HepG2 (cell line): ENCODE measurements around the gene SRC.
A peak's percentile ranks its signal among the peaks of the same experiment; 100 is the strongest.

Experiments used
- DPF2 ChIP-seq: sonication (generic); formaldehyde crosslinking; IDR thresholded peaks from 2 replicates; pipeline ENCODE4 v1.4.0; 2020; ENCODE audit warnings: mild to moderate bottlenecking, low read depth, missing genetic modification reagents, borderline replicate concordance
- ELF1 ChIP-seq: sonication (generic); formaldehyde crosslinking; IDR thresholded peaks from 2 replicates; pipeline ENCODE4 v1.4.0; 2020; ENCODE audit warnings: missing genetic modification reagents
- FOSL1 ChIP-seq: sonication (generic); formaldehyde crosslinking; IDR thresholded peaks from 2 replicates; pipeline ENCODE4 v1.9.0; 2021; ENCODE audit warnings: missing genetic modification reagents, borderline replicate concordance
- FOXA1 ChIP-seq, 2 experiments: fragments of 450-650 bp in 1 of 2; sonication (generic) in 1 of 2; formaldehyde crosslinking in 1 of 2; IDR thresholded peaks; 2 replicates each; pipeline versions ENCODE4 v1.4.0 to v1.6.1; 2016 to 2020; ENCODE audit warnings: missing genetic modification reagents in 1 of 2
- TCF7L2 ChIP-seq: IDR thresholded peaks from 2 replicates; pipeline ENCODE4 v1.6.1; 2011; ENCODE audit warnings: mild to moderate bottlenecking, low read depth, low read length, moderate library complexity
- TF ChIP-seq, protein P1 (sequence below), 2 experiments: IDR thresholded peaks; 2 replicates each; pipeline ENCODE4 v1.6.1; 2011 to 2012; ENCODE audit warnings: low read length in 2 of 2, borderline replicate concordance in 1 of 2, low read depth in 1 of 2, mild to moderate bottlenecking in 1 of 2, moderate library complexity in 1 of 2

DNA sequence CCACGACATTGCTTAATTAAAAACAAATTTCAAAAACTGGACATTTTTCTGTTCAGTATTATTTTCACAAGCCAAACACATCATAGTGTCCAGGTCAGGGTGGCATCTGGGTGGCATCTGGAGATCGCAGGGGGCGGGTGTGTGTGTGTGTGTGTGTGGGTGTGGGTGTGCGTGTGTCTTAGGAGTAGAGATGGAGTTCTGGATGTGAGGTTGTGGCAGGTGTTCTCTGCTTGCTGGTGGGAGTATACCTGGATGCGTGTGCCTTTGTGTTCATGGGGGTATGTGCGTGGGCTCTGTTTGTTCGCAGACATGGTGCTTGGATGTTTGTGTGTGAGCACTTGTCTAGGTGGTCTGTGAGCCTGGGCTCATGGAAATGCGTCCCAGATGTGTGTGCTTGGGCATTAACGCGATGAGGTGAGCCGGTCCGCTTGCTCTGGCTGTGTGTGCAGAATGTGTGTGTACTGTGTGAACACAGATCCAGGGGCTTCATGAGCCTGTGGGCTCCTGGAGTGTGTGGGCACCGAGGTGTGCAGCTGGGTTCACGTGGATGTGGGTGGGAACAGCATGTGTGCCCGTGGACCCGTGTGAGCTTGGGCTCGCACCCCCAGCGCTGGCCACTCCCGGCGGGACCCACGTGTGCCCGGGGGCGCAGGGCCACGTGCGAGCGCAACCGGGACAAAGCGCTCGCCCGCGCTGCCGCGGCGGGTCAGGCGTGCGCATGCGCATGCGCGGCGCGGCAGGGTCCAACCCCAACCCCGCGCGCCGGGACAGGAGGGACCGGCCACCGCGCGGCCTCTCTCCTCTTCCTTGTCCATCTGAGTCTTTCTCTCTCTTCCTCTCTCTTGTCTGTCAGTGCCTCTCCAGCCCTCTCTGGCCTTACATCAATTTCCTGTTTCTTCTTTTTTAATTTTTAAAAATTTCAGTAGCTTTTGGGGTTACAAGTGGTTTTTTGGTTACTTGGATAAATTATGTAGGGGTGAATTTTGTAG, 60.4 kb downstream of the SRC start:
- no peak for TF ChIP-seq DPF2 (CRISPR knock-in tag)
- no peak for TF ChIP-seq TCF7L2
- TF ChIP-seq, protein P1, sequence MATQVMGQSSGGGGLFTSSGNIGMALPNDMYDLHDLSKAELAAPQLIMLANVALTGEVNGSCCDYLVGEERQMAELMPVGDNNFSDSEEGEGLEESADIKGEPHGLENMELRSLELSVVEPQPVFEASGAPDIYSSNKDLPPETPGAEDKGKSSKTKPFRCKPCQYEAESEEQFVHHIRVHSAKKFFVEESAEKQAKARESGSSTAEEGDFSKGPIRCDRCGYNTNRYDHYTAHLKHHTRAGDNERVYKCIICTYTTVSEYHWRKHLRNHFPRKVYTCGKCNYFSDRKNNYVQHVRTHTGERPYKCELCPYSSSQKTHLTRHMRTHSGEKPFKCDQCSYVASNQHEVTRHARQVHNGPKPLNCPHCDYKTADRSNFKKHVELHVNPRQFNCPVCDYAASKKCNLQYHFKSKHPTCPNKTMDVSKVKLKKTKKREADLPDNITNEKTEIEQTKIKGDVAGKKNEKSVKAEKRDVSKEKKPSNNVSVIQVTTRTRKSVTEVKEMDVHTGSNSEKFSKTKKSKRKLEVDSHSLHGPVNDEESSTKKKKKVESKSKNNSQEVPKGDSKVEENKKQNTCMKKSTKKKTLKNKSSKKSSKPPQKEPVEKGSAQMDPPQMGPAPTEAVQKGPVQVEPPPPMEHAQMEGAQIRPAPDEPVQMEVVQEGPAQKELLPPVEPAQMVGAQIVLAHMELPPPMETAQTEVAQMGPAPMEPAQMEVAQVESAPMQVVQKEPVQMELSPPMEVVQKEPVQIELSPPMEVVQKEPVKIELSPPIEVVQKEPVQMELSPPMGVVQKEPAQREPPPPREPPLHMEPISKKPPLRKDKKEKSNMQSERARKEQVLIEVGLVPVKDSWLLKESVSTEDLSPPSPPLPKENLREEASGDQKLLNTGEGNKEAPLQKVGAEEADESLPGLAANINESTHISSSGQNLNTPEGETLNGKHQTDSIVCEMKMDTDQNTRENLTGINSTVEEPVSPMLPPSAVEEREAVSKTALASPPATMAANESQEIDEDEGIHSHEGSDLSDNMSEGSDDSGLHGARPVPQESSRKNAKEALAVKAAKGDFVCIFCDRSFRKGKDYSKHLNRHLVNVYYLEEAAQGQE (IDR thresholded peaks at IDR 0.05; ENCODE audit: borderline replicate concordance in 1 of 2, low read depth in 1 of 2, low read length in 2 of 2), result no peak
- no peak for TF ChIP-seq ELF1
- TF ChIP-seq FOSL1 (CRISPR knock-in tag), result no peak
- TF ChIP-seq FOXA1 (IDR thresholded peaks at IDR 0.05), result no peak
- peak; percentile 47; the same call in 1 of the 2 replicates for TF ChIP-seq FOXA1 (CRISPR knock-in tag; IDR thresholded peaks at IDR 0.05)
